ENCODE results near the gene KIAA0753.
"Not testable (repeated sequence)": the region's sequence is repeated elsewhere in the genome, so short reads cannot be mapped to it uniquely, and the experiment has no call there.

KIAA0753 gene

DNA sequence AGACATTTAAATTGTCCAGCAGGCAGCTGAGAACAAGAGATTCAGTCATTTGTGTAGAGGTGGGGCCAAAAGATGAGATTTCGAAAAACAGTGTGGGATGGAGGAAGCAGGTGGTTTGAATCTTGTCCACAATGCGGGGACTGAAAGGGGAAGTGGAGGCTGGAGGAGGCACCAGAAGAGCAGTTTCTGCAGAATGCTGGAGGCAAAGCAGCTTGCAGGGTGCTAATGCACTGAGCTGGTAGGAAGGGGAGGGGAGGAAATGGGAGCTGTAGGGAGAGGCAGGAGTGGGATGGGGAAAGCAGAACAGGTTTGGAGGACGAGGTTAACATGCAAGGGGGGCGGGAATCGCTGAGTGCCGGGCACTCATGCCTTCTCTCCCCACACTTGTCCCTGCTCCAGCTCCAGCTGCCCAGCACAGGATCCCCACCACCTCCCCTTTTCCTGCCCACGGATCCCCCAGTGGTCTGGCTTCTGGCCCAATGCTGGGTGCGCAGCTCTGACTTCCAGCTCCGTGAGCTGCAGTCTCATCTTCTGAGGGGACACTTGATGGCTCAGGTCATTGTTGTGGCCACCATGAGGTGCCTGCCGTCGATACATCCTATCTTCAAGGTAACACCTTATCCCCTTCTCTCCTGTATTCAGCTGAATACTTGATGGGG, 20.4 kb upstream of the KIAA0753 start:
- Mint-ChIP-seq H3K27me3 (no peaks in the 10 kb centered on the region), H3K4me1 (peaks cover 40 to 62% of the 10 kb centered on the region in 2 donors)

DNA sequence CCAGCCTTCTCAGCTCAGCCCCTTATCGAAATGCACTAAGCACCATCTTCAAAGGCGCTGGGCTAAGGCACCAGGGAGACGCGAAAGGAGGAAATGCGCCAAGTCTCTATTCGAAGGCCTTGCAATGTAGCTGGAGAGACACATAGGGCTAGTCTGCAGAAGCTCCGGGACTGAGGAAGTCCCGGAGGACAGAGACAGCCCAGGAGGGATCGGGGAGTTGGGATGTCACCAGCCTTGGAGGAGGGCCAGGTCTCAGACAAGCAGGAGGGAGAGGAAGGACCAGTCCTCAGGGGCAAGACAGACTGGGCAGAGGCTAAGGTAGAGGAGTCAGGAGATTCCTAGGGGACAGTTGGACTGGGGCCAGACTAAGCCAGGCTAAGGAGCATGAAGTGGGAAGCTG, 19.6 kb upstream of the KIAA0753 start:
- DNase-seq (no peak), ATAC-seq (replicated peaks) (no peak)
- Mint-ChIP-seq H3K4me1 (peaks cover 41 to 56% of the 10 kb centered on the region in 2 donors), H3K27me3 (no peaks in the 10 kb centered on the region), H3K36me3 (peaks cover 10% of the 10 kb centered on the region in 2 donors), H3K4me3 (peak overlapping the region; percentile 25 to 47), H3K9me3 (peaks cover 0 to 1% of the 10 kb centered on the region in 2 donors), H3K27ac (peak overlapping the region; percentile 80)

More for the DNA sequence above, 20.4 kb upstream of the KIAA0753 start:
- peak; percentile 76 for DNase-seq
- peak overlapping the region; percentile 56 to 70 for H3K4me3 Mint-ChIP-seq
- peaks cover 0 to 1% of the 10 kb centered on the region in 2 donors for H3K9me3 Mint-ChIP-seq
- peak overlapping the region; percentile 49 for H3K27ac Mint-ChIP-seq
- ATAC-seq (replicated peaks) = peak; percentile 92 to 93
- peaks cover 11 to 12% of the 10 kb centered on the region in 2 donors for H3K36me3 Mint-ChIP-seq

DNA sequence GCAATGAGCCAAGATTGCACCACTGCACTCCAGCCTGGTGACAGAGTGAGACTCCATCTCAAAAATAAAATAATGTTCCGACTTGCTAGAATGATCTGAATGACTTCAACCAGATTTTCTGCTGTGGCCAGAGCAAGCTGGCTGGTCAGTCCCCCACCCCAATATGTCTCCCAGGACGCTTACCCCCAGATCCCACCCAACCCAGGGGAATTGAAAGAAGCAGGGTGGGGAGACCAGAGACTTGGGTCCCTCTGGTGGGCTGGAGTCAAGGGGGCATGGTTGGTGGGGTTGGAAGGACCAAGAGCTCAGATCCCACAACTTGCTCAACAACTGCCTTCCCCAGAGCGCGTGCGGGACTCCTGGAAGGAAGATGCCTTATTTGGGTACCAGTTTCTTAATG, 17.9 kb upstream of the KIAA0753 start:
- ATAC-seq (replicated peaks); H3K9me3 Mint-ChIP-seq; DNase-seq; H3K27me3 Mint-ChIP-seq: not testable (repeated sequence)
- Mint-ChIP-seq H3K27ac (peak overlapping the region; percentile 70), H3K4me3 (peak overlapping the region; percentile 31 to 91), H3K4me1 (peaks cover 46 to 66% of the 10 kb centered on the region in 2 donors), H3K36me3 (peaks cover 9 to 13% of the 10 kb centered on the region in 2 donors)

DNA sequence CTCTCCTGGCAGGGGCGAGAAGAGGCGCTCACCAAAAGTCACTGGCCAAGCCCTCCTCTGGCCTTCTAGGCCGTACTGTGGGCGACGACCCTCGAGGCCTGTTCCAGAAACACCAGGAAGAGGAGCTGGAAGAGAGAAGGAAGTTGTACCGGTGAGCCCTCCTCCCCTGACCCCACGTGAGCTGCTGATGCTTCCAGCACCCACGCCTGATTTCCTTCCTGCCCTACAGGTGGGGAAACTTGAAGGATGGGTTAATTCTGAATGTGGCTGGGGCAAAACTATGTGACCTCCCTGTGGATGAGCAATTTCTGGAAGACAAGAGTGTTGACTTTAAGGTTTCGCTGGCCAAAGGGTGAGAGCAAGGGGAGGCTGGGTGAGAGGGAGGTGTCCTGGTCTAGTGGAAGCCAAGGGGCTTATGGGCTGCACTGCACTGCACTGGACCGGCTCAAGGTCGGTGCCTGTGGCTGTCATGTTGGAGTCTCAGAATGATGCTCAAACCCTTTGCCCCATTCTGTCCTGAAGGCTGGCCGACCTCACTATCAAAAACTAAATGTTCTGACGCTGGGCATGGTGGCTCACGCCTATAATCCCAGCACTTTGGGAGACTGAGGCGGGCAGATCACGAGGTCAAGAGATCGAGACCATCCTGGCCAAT, 17.2 kb upstream of the KIAA0753 start:
- H3K27me3 Mint-ChIP-seq = no peaks in the 10 kb centered on the region
- DNase-seq = no peak
- H3K4me1 Mint-ChIP-seq = peaks cover 47 to 69% of the 10 kb centered on the region in 2 donors
- peaks cover 9 to 15% of the 10 kb centered on the region in 2 donors for H3K36me3 Mint-ChIP-seq
- peak overlapping the region; percentile 92 for H3K27ac Mint-ChIP-seq
- peaks cover 0 to 1% of the 10 kb centered on the region in 2 donors for H3K9me3 Mint-ChIP-seq
- ATAC-seq (replicated peaks) = peak in 1 of 2 donors; percentile 3
- peak overlapping the region; percentile 91 to 96 for H3K4me3 Mint-ChIP-seq

DNA sequence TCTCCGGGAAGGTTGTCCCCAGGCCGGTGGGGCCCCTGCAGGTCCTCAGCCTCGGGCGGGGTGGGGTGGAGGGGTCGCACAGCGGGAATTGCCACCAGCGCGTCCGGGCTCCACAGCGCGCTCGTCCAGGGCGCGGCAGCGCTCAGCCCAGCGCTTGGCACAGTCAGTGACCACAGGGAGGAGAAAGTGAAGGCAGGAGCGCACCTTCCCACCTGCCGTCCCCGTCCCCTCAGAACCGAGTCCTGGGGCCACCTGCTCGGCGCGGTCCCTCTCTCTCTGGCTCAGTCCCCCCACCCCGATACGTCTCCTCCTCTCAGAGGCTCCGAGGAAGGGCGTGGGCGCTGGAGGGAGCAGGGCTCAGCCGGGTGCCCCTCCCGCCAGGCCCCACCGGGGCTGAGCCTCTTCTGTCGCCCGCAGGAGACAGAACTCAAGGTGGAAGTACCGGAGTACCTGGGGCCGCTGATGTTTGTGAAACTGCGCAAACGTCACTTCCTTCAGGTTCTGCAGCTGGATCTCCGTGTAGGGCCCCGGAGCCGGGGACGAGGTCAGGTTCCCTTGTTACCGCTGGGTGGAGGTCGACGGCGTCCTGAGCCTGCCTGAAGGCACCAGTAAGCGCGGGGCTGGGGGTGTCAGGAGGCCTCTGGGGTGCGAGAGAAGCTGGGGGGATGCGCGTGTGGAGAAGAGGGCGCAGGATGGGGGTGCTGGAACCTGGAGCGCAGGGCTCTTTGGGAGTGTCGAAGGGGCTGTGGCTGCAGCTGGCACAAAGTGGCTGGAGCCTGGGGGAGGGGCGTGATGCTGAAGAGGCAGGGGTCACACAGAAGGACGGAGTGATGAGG, 16.5 kb upstream of the KIAA0753 start:
- Mint-ChIP-seq H3K27ac (peak overlapping the region; percentile 92), H3K4me3 (peak overlapping the region; percentile 91 to 96), H3K4me1 (peaks cover 45 to 68% of the 10 kb centered on the region in 2 donors), H3K36me3 (peaks cover 9 to 15% of the 10 kb centered on the region in 2 donors)
- ATAC-seq (replicated peaks) = peak; percentile 74 to 75
- H3K9me3 Mint-ChIP-seq, H3K27me3 Mint-ChIP-seq, DNase-seq: not testable (repeated sequence)

DNA sequence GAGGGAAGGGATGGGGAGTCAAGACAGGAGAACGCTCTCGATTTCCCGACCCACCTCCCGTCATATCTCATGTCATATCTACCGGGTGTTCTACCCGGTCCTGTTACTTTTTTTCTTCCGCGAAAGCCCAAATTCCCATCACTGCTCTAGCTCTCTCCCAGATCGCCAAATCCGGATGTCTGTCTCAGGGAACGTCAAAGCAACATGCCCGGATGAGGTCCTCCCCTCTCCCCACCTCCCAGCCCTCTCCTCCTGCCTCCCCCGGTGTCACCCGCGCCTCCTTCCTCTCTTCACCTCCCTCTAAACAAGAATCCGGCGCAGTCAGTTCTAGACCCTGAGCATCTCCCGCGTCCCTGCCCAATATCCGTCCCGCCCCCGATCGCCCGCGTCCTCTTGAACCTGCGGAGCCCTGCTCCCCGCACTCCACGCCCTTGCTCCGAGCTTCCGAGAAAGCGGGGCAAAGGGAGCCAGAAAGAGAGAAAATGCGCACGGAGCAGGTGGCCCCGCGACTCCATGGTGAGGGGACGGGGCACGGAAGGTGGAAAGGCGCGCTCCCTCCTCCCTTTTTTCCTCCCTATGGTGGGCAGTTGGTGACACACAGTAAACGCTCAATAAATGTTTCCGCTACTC, 15.3 kb upstream of the KIAA0753 start:
- H3K9me3 Mint-ChIP-seq; H3K27ac Mint-ChIP-seq; H3K27me3 Mint-ChIP-seq; DNase-seq; ATAC-seq (replicated peaks): not testable (repeated sequence)
- H3K36me3 Mint-ChIP-seq = peaks cover 7 to 15% of the 10 kb centered on the region in 2 donors
- peaks cover 38 to 59% of the 10 kb centered on the region in 2 donors for H3K4me1 Mint-ChIP-seq
- peak overlapping the region; percentile 76 to 77 for H3K4me3 Mint-ChIP-seq

DNA sequence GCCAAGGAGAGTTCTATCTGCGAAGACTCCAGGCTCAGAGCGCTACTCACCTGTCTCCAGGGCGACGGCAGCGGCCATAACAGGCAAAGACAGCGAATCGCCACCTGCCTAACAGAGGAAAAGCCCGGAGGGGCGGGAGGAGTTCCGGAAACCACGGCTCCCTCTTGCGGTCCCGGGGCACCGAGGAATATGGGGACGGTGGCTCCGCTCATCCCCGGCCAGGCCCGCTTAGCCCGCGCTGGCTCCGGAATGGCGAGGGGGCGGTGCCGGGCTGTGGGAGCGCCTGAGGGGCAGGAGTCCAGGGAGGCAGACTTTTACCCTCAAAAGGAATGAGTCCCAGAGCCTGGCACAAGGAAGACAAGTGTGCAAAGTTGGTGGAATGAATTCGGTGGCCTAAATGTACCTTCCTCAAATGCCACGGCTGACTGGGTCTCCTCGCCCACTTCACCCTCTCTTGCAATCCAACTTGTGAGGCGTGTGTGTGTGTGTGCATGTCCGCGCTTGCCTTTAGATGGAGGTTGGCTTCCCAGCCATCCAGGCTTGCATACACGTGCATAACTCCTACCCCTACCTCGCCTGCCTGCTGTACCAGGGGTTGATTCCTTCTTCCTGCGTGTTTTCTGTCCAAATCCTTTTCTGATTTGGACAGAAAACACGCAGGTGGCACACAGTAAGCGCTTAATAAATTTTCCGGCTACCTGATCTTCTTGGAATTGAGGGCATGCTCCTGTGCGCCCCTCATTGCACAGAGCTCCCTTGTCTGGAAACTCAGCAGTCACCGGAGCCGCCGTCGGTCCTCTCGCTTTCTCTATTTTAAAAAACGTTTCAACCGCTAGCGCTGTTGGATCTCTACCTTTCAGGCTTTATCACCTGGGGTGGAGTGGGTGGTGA, 14.6 kb upstream of the KIAA0753 start:
- ATAC-seq (replicated peaks) (no peak), DNase-seq (no peak)
- Mint-ChIP-seq H3K4me1 (peaks cover 34 to 57% of the 10 kb centered on the region in 2 donors), H3K27me3 (no peaks in the 10 kb centered on the region), H3K27ac (no peak overlapping the region), H3K36me3 (peaks cover 7 to 15% of the 10 kb centered on the region in 2 donors), H3K4me3 (no peak overlapping the region), H3K9me3 (peaks cover 0 to 1% of the 10 kb centered on the region in 2 donors)

DNA sequence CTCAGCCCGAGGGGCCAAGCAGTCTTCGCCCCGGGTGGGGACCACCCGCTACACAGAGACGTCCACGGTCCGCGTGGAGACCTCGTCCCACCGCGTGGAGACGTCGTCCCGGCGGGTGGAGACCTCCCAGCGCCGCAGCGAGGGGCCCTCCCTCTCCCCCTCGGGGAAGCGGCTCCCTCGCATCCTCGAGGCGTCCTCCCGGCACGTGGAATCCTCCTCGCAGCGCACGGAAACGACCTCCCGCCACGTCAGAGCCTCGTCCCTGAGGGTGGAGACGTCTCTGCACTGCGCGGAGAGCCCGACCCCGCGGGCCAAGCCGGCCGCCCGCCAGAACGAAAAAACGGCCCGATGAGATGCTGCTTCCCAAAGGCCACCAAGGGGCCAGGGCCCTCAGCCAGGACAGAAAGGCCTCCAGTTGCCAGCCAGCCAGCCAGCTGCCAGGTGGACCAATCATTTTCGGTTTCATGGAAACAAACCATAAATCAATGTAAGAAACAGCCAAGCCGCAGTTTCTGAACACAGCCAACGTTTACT, 11.5 kb upstream of the KIAA0753 start:
- ATAC-seq (replicated peaks) (peak; percentile 20 to 33), DNase-seq (no peak)
- Mint-ChIP-seq H3K9me3 (no peaks in the 10 kb centered on the region), H3K4me3 (peak overlapping the region; percentile 98), H3K27me3 (no peaks in the 10 kb centered on the region), H3K4me1 (peaks cover 27 to 57% of the 10 kb centered on the region in 2 donors), H3K36me3 (peaks cover 0 to 21% of the 10 kb centered on the region in 2 donors), H3K27ac (peak overlapping the region; percentile 81)

DNA sequence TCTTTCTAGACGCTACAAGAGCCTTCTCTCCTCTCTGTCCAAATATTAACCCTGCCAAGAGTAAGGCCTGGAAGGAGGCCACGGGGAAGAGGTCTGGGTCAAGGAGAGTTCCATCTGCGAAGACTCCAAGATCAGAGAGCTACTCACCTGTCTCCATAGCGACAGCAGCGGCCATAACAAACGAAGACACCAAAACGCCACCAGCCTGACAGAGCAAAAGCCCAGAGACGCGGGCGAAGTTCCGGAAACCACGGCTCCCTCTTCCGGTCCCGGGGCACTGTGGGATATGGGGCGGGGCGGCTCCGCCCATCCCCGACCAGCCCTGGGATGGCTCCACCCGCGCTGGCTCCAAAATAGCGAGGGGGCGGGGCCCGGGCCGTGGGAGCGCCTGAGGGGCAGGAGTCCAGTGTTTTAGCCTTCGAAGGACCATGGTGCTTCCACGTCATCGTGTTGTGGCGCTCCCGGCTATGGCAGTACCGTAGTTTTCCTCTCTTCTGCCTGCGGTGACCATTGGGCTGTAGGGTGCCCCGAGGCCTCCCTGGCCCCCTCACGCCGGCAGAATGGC, 10.9 kb upstream of the KIAA0753 start, which contains the start of the genes C17orf100 and MED31:
Gene C17orf100, plus strand, starts transcription at position 409 of the 565 bp plus-strand sequence. Its CDS starts 152 bp downstream, at position 561.
Gene MED31, minus strand, starts transcription at position 252 of the 565 bp plus-strand sequence. Its CDS starts 77 bp downstream, at position 175.
- peak within 1 kb of the TSS; percentile 99 for H3K27ac Mint-ChIP-seq
- DNase-seq = peak; percentile 93
- H3K27me3 Mint-ChIP-seq = no peaks in the 10 kb centered on the region
- H3K9me3 Mint-ChIP-seq = no peaks in the 10 kb centered on the region
- H3K4me1 Mint-ChIP-seq = peaks cover 28 to 62% of the 10 kb centered on the region in 2 donors
- ATAC-seq (replicated peaks) = peak; percentile 97 to 98
- peak within 1 kb of the TSS; percentile 98 for H3K4me3 Mint-ChIP-seq
- H3K36me3 Mint-ChIP-seq = peaks cover 0 to 23% of the 10 kb centered on the region in 2 donors

DNA sequence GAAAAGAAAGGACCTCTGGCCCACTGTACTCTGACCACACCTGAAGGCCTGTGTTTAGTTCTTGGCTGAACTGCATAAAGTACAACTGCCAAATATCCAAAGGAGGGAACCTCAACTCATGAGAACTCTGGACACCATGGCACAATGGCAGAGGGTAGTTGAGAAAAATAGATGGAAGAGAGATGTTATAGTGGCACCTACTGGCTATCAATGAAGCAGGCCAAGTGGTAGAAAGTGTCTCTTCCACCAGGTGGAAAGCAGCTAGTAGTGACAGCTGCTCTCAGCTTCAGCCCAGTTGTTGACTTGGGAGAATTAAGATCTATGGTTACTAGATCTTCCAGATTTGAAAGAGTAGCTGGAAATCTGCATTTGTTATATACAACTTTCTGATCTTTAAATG, 7.7 kb upstream of the KIAA0753 start:
- H3K4me3 Mint-ChIP-seq = no peak overlapping the region
- no peak overlapping the region for H3K27ac Mint-ChIP-seq
- no peaks in the 10 kb centered on the region for H3K27me3 Mint-ChIP-seq
- DNase-seq (no peak), ATAC-seq (replicated peaks) (no peak)
- H3K36me3 Mint-ChIP-seq = peaks cover 2 to 37% of the 10 kb centered on the region in 2 donors
- H3K4me1 Mint-ChIP-seq = peaks cover 26 to 63% of the 10 kb centered on the region in 2 donors
- no peaks in the 10 kb centered on the region for H3K9me3 Mint-ChIP-seq

DNA sequence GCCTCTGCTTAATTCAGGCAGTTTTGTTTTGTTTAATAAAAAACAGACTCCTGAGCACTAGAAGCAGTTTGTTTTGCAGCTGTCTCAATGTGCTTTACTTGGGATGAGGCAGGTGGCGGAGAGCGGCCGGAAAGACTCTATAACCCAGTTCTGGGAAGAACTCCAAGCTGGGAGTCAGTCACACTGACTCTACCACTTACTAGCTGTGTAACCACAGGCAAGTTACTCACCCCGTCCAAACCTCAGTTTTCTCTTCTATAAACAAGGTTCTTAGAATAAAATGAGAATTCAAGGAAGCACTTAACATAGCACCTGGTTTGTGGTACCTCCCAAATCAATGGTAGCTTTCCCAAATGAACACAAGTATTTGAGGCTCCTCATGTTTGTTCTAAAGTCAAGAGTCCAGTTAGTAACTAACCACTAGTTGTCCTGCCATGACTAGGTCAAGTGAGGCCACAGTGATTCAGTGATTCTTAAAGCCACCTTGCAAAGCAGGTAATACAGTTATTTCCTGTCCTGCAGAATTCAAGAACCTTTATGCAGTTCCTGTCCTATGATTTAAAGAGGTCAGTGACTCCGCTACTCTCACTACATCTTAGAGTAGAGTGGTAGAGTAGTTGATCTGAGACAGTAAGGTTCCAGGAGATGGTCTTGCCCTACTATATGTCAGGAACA, 3.1 kb upstream of the KIAA0753 start:
- peak overlapping the region; percentile 65 for H3K27ac Mint-ChIP-seq
- no peak overlapping the region for H3K4me3 Mint-ChIP-seq
- H3K4me1 Mint-ChIP-seq = peaks cover 30 to 59% of the 10 kb centered on the region in 2 donors
- H3K36me3 Mint-ChIP-seq = peaks cover 6 to 31% of the 10 kb centered on the region in 2 donors
- no peaks in the 10 kb centered on the region for H3K27me3 Mint-ChIP-seq
- no peaks in the 10 kb centered on the region for H3K9me3 Mint-ChIP-seq
- no peak for ATAC-seq (replicated peaks)
- no peak for DNase-seq

DNA sequence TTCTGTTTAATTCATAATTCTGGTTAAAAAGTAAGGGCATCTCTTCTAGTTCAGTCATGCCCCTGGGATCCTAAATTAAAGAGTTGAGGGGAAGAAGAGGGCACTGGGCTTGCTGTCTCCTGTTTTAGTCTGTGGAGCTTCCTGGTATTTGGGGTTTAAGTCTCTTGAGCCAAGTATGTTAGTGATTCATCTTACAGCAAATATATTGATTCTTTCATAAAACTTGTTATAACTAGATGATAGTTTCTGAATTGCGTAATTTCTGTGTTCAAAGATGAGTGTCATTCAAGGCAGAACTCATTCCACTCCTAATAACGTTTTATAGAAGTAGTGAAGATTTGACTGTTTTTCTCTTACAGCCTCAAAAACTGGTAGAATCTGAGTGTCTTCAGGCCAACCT, 2.1 kb upstream of the KIAA0753 start:
- Mint-ChIP-seq H3K36me3 (peaks cover 7 to 27% of the 10 kb centered on the region in 2 donors), H3K4me3 (no peak overlapping the region), H3K9me3 (no peaks in the 10 kb centered on the region), H3K27me3 (no peaks in the 10 kb centered on the region), H3K4me1 (peaks cover 38 to 59% of the 10 kb centered on the region in 2 donors), H3K27ac (no peak overlapping the region)
- DNase-seq (no peak), ATAC-seq (replicated peaks) (no peak)
